ENCODE measurements around the gene TMEM120B. TPM values are rescaled to one million over a fixed set of nuclear protein-coding genes. Genes with fewer than 3 reads are reported as not detected.
A peak's percentile ranks its signal among the peaks of the same experiment; 100 is the strongest.
"Not testable (repeated sequence)": the region's sequence is repeated elsewhere in the genome, so short reads cannot be mapped to it uniquely, and the experiment has no call there.

The TMEM120B gene
- 4.7 and 9.5 TPM in 2 replicates for total RNA-seq
- 5.5 and 11.5 TPM in 2 replicates for polyA plus RNA-seq

DNA sequence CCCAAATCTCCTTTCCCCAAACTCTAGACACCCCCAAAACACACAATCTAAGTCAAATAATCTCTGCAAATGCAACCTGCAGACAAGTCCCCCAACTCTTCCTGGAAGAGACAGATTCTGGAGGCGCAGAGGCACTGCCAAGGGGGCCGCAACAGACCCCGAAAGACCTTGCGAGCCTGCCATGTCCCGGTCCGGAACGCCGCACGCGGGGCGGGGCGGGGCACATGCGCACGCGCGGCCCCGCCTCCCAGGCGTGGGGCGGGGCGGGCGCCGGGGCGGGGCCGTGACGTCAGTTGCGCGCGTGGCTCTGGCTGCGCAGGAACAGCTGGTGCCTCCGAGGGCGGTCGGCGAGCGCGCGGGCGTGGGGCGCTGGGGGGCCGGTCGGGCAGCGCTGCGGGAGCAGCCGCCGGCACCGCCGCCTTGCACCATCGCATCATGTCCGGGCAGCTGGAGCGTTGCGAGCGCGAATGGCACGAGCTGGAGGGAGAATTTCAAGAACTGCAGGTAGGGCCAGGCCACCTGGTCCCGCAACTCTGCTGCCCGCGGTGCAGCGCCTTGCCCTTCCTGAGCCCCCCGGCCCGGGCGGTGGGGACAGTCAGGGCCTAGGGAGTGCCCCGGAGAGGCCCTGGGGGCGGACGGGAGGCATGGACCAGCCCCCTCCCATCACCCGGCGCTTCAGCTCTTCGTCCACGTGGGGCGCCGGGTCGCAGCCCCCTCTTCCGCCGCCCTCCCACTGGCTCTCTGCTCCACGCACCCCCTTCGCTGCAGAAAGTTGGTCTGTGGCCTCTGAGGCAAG lies at the start of gene TMEM120B:
TSS of gene TMEM120B (plus strand) at position 292 of the 796 bp plus-strand sequence. CDS start at position 436, 144 bp downstream.
- 2% methylated on average over 17 of the region's 74 CpGs for WGBS (ENCODE audit: low lambda C conversion rate, missing lambda C conversion rate)
- no peaks in the 10 kb centered on the region for H3K9me2 ChIP-seq (replicated peaks; ENCODE audit: insufficient read depth)
- peak within 1 kb of the TSS; percentile 99 for H3K4me3 ChIP-seq
- peak within 1 kb of the TSS; percentile 96 for H2AFZ ChIP-seq
- no peak for TF ChIP-seq EZH2phosphoT487 (IDR thresholded peaks at IDR 0.05; ENCODE audit: low read depth, severe bottlenecking, unreplicated experiment)
- TF ChIP-seq EZH2 (IDR thresholded peaks at IDR 0.05; ENCODE audit: borderline replicate concordance), result no peak
- peak; percentile 10 for TF ChIP-seq CTCF (IDR thresholded peaks at IDR 0.05; ENCODE audit: poor library complexity)
- H4K20me1 ChIP-seq (ENCODE audit: insufficient read depth, poor library complexity, severe bottlenecking), result no peaks in the 10 kb centered on the region
- H3K9me3 ChIP-seq (ENCODE audit: low read depth), result no peaks in the 10 kb centered on the region
- peak within 1 kb of the TSS; percentile 99 for H3K4me2 ChIP-seq
- H3K4me1 ChIP-seq (ENCODE audit: insufficient read depth), result peaks cover 14% of the 10 kb centered on the region
- peaks cover 28% of the 10 kb centered on the region for H3K79me2 ChIP-seq
- peak; percentile 92 for DNase-seq (ENCODE audit: low spot score)
- H3K27ac ChIP-seq, result peak within 1 kb of the TSS; percentile 94
- H3K27me3 ChIP-seq, result no peaks in the 10 kb centered on the region
- no peaks in the 10 kb centered on the region for H3K36me3 ChIP-seq (replicated peaks; ENCODE audit: insufficient read depth, low read depth)

GRCh38 chr12:121663610-121663929 lies 49.0 kb upstream of the TMEM120B start:
- Histone ChIP-seq H2AFZ (no peak overlapping the region), H3K79me2 (no peaks in the 10 kb centered on the region), H3K27ac (no peak overlapping the region), H3K4me3 (no peak overlapping the region), H3K9me2 (replicated peaks; ENCODE audit: insufficient read depth) (no peaks in the 10 kb centered on the region), H3K4me2 (no peak overlapping the region), H4K20me1 (ENCODE audit: insufficient read depth, poor library complexity, severe bottlenecking) (no peaks in the 10 kb centered on the region), H3K27me3 (no peaks in the 10 kb centered on the region), H3K9me3 (ENCODE audit: low read depth) (no peaks in the 10 kb centered on the region), H3K4me1 (ENCODE audit: insufficient read depth) (peaks cover 7% of the 10 kb centered on the region), H3K36me3 (replicated peaks; ENCODE audit: insufficient read depth, low read depth) (no peaks in the 10 kb centered on the region)
- TF ChIP-seq CTCF (IDR thresholded peaks at IDR 0.05; ENCODE audit: poor library complexity) (no peak), EZH2phosphoT487 (IDR thresholded peaks at IDR 0.05; ENCODE audit: low read depth, severe bottlenecking, unreplicated experiment) (no peak), EZH2 (IDR thresholded peaks at IDR 0.05; ENCODE audit: borderline replicate concordance) (no peak)
- 90% methylated on average over 3 of the region's 3 CpGs for WGBS (ENCODE audit: low lambda C conversion rate, missing lambda C conversion rate)
- DNase-seq (ENCODE audit: low spot score), result no peak

- H4K20me1 ChIP-seq (ENCODE audit: insufficient read depth, poor library complexity, severe bottlenecking); H3K36me3 ChIP-seq (replicated peaks; ENCODE audit: insufficient read depth, low read depth); H3K4me2 ChIP-seq; H3K27ac ChIP-seq; H3K9me2 ChIP-seq (replicated peaks; ENCODE audit: insufficient read depth); H3K27me3 ChIP-seq; DNase-seq (ENCODE audit: low spot score); H3K9me3 ChIP-seq (ENCODE audit: low read depth); H3K4me3 ChIP-seq; H3K79me2 ChIP-seq; H3K4me1 ChIP-seq (ENCODE audit: insufficient read depth); H2AFZ ChIP-seq: not testable (repeated sequence)
- 91% methylated on average over 6 of the region's 6 CpGs for WGBS (ENCODE audit: low lambda C conversion rate, missing lambda C conversion rate)
Observed at GRCh38 chr12:121666829-121667228, 45.7 kb upstream of the TMEM120B start.

- H3K36me3 ChIP-seq (replicated peaks; ENCODE audit: insufficient read depth, low read depth), result no peaks in the 10 kb centered on the region
- H3K79me2 ChIP-seq, result no peaks in the 10 kb centered on the region
- H3K27me3 ChIP-seq, result no peaks in the 10 kb centered on the region
- H4K20me1 ChIP-seq (ENCODE audit: insufficient read depth, poor library complexity, severe bottlenecking), result no peaks in the 10 kb centered on the region
- H3K4me3 ChIP-seq, result no peak overlapping the region
- H3K9me3 ChIP-seq (ENCODE audit: low read depth), result no peaks in the 10 kb centered on the region
- no peak overlapping the region for H2AFZ ChIP-seq
- H3K4me1 ChIP-seq (ENCODE audit: insufficient read depth), result no peaks in the 10 kb centered on the region
- peak; percentile 63 for TF ChIP-seq CTCF (IDR thresholded peaks at IDR 0.05; ENCODE audit: poor library complexity)
- no peak for TF ChIP-seq EZH2phosphoT487 (IDR thresholded peaks at IDR 0.05; ENCODE audit: low read depth, severe bottlenecking, unreplicated experiment)
- no peak overlapping the region for H3K4me2 ChIP-seq
- no peak overlapping the region for H3K27ac ChIP-seq
- DNase-seq (ENCODE audit: low spot score), result peak; percentile 81
- H3K9me2 ChIP-seq (replicated peaks; ENCODE audit: insufficient read depth), result no peaks in the 10 kb centered on the region
- WGBS (ENCODE audit: low lambda C conversion rate, missing lambda C conversion rate), result 84% methylated on average over 18 of the region's 18 CpGs
Observed at GRCh38 chr12:121668750-121669520, 43.6 kb upstream of the TMEM120B start.
